Renal cortex interstitium (tissue), 11 donors: ENCODE data around the gene SRRM2. TPM values are rescaled to one million over a fixed set of nuclear protein-coding genes. Genes with fewer than 3 reads are reported as not detected.

Experiments used
- DNase-seq, 11 donors: peaks; one replicate each; pipeline ENCODE4 v3.0.0-alpha.2; 2013; ENCODE audit warnings: low read depth in 9 of 11, low spot score in 4 of 11; ENCODE audit errors: extremely low read depth in 1 of 11
- polyA plus RNA-seq, 3 donors: library from polyadenylated mRNA; unstranded; fragments of 120-200 nt; gene quantifications; one replicate each; pipeline ENCODE4 v1.2.1, GENCODE V29; 2013; ENCODE audit not compliant: insufficient read length in 3 of 3

SRRM2 gene
- polyA plus RNA-seq, 3 donors, result 619 to 902 (median 689) TPM

DNA sequence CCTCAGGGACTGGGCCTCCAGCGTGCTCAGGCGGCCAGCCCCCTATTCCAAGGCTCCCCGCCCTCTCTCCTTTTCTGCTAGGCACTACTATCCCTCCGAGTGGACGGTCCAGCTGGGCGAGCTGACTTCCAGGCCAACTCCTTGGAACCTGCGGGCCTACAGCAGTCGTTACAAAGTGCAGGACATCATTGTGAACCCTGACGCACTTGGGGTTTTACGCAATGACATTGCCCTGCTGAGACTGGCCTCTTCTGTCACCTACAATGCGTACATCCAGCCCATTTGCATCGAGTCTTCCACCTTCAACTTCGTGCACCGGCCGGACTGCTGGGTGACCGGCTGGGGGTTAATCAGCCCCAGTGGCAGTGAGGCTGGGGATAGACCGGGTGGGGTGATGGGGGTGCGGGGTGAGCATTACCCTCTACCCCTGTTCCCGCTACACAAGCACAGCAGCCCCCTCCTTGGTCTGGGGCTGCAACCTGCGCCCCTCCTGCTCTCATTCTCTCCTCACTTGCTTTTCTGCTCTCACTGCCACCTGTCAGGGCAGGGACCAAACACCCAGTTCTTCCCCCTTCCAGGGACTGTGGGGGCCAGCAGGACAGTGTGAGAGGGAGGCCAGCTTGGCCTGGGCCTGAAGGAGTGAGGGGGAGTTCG, 46.9 kb downstream of the SRRM2 start:
- no peak for DNase-seq

DNA sequence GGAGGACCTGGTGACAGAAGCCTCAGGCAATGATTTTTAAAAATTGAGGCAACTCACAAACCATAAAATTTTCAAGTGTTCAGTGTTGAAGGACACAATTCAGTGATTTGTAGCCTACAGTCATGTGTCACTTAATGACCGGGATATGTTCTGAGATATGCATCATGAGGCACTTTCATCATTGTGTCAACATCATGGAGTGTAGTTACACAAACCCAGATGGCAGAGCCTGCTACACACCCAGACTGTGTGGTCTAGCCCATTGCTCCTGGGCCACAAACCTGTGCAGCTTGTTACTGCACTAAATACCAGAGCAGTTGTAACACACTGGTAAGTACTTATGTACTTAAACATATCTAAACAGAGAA, 47.4 kb downstream of the SRRM2 start:
- no peak for DNase-seq

DNA sequence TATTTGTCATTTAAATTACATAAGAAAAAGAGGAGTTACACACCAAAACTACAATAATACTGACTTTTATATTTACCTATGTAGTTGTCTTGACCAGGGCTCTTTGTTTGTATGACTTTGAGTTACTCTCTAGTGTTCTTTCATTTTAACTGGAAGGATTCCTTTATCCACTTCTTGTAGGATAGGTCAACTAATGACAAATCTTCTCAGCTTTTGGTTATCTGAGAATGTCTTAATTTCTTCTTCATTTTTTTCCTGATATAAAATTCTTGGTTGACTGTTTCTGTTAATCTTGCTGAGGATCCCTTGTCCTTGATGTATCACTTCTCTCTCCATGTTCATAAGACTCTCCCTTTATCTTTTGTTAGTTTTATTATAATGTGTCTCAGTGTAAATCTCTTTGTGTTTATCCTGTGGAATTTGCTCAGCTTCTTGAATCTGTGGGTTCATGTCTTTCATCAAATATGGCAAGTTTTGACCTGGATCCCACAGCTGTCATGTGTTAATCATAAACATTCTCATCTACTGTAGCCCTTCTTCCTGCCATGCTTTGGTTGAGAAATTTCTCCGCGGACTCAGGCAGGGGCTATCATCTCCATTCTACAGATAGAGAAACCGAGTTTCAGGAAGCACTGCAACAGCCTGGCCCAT, 51.2 kb downstream of the SRRM2 start:
- no peak for DNase-seq

- DNase-seq, result no peak
Measured at GRCh38 chr16:2804728-2805127, 52.3 kb downstream of the SRRM2 start.

DNA sequence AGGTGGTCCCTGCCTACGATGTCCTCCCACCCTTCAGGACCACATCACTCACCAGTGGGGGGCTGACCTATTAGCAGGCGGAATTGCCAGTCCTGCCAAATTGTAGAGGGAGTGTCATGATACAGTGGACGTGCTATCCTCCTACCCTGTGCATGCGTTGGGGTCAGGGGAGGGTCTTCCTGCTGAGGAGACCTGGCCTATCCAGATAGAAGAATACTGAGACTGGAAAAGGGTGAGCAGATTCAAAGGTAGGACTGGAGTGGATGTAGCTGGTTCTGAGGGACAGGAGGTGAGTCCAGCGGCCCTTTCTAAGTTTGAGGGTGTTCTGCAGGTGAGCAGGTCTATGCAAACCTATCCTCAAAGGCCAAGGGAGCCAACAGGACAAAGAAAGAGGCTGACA, 53.8 kb downstream of the SRRM2 start:
- DNase-seq, result no peak

- DNase-seq, result no peak
Measured at GRCh38 chr16:2808181-2808580, 55.7 kb downstream of the SRRM2 start.

GRCh38 chr16:2809149-2809760, 56.8 kb downstream of the SRRM2 start:
- no peak for DNase-seq

- no peak for DNase-seq
Measured at GRCh38 chr16:2810651-2811050, 58.2 kb downstream of the SRRM2 start.

DNA sequence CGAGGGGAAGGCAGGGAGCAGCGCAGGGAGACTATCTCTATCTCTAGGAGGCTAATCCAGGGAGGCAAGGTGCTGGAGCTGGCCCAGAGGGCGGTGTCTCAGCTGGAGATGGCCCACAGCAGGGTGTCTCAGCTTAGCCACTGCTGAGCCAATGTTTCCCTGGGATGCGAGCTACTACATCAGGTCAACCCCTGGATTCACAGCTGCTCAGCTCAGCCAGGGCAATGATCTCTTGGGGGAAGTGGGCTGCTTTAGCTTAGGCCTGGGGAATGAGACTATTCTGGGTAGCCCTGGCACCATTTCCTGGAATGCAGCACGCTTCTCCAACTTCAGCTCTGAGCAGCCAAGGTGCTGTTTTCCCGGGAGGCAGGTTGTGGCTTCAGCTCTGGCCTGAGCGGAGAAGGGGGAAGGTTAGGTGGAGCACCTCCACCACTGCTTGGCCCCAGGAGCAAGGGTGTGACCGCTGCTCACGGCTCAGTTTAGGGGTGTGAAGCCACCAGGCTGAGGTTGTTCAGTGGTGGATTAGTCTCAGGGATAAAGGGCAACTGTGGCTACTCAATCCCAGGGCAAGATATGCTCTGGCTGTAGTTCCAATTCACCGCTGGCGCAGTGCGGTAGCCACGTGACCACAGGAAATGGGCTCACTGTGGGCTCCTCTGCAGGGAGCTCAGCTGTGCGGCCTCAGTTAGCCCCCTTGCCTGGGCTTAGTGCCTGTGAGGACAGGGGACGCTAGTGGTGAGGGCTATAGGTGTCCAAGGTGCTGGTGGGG, 59.4 kb downstream of the SRRM2 start:
- no peak for DNase-seq

DNA sequence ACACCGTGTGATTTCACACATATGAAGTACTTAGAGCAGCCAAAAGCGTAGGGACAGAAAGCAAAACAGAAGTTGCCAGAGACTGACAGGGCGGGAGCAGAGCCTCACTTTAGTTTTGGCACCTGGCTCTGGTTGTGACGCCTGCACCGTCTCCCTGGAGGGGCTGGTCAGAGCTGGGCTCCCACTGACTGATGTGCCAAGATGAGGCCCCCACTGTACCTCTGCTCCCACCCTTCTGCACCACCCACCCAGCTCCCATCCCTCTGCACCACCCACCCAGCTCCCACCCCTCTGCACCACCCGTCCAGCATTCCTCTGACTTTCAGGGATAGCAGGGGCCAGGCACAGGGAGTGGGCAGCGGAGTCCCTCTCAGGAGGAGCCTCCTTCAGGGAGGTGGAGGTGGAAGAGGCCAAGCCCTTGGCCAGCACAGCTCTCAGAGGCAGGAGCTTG, 61.4 kb downstream of the SRRM2 start:
- no peak for DNase-seq

DNA sequence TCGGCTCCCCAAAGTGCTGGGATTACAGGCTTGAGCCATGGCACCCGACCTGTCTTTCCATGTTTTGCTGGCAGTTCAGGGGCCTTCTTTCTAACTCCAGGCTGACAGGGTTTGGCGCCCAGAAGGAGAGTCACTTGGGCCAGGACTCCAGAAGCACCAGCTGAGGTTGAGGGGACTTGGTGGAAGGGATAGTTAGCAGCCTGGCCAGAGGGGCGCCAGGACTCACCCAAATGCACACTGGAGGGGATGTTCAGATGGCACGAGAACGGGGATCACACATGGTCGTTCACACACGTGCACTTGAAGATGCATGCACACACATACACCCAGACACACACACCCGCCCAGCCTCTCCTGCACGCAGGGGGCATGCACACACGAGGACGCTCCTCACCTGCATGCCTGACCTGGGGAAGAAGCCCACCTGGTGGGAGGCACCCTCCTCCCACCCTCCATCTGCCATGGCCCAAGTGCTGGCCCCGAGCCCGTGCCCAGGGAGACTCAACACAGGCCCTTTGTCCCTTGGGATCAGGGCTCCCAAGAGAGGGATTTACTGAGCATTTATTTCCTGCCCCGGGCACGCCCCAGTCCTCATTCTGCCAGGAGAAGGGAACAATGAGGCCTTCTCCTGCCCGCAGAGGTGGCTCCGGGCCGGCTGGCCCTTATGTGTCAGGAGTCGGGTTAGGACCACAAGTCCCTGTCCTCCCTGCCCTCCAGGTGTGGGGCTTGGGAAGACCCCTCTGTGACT, 62.3 kb downstream of the SRRM2 start:
- DNase-seq, result no peak

DNA sequence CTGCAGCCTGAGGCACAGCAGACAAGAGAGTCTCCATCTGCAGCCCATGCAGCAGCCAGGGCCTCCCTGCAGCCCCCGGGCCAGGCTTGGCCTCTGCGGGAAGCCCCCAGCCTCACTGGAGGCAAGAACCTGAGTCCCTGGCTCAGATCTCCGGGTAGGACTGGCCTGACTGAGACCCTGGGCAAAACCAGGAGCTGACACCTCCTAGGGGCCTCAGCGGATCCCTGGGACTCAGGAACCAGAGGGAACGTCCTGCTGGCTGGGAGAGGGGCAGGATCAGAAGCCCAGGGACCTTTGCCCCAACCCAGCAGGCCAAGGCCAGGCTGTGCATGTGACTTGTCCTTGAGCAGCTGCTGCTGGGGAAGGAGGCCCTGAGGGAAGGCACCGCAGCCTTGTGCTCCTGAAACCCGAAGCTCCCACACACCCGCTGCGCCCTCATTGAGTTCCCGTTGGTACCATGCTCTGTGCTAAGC, 62.9 kb downstream of the SRRM2 start:
- no peak for DNase-seq

DNA sequence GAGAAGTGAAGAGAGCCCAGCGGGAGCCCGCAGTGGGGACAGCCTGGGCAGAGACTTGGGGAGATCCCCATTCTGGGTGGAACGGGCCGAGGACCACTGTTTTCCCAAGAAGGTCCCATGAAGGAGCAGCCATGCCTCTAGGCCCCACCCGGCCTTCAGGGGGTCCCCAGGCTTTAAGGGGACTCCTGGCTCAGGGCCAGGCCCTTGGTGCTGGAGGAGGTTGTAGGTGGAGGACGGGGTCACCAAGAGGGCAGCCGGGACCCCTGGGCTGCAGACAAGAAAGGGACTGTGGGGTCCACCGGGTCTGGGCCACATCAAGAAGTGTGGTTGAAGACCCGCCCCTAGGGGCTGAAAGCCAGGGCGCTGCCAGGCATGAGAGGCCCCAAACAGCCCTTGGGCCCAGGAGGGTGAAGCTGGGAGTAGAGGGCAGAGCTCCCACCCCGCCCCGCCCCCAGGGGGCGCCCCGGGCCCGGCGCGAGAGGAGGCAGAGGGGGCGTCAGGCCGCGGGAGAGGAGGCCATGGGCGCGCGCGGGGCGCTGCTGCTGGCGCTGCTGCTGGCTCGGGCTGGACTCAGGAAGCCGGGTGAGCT, 64.4 kb downstream of the SRRM2 start, which contains the start of gene PRSS21:
TSS of gene PRSS21 (plus strand) at position 487 of the 589 bp plus-strand sequence. CDS start at position 519, 32 bp downstream.
- no peak for DNase-seq

GRCh38 chr16:2817340-2818271, 65.2 kb downstream of the SRRM2 start:
- no peak for DNase-seq

- DNase-seq, result no peak
Measured at GRCh38 chr16:2818272-2818876, 65.9 kb downstream of the SRRM2 start.

GRCh38 chr16:2819179-2819938, 66.9 kb downstream of the SRRM2 start:
- no peak for DNase-seq
